ENCODE data around the gene ZNF10.

Gene ZNF10

GRCh38 chr12:133130038-133130807, at the start of gene ZNF10, which contains the start of gene ZNF891:
TSS of gene ZNF10 (plus strand) at chr12:133130627. CDS start at chr12:133144493, 13,866 bp downstream.
TSS of gene ZNF891 (minus strand) at chr12:133130274. CDS start at chr12:133121918, 8,356 bp downstream.
- DNase-seq (ENCODE audit: low spot score): peak; percentile 97

DNA sequence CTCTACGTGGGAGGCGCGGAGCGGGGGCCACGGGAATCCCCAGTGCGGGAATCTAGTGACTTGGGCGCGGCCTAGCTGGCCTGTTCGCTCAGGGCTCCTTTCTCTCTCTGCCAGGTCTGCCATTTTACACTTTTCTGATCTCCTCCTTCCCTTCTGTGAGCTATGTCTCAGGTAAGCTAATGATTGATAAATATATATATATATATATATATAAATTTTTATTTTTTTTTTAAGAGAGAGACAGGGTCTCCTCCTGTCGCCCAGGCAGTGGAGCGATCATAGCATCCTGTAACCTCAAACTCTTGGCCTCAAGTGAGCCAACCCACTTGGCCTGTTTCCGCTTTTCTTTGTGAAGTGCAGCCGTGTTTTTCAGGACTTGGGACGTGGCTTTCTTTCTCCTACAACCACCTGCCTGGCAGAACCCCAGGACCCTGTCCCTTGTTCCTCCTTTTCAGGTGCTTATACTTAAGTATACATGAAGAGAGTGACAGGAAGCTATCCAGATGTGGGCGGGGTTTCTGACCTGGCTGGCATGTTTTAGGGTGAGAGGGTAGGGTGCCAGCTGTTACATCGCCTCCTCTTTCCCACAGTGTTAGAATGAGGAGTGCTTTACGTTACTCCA, 49.2 kb upstream of the ZNF10 start:
- DNase-seq (ENCODE audit: low spot score): no peak

DNA sequence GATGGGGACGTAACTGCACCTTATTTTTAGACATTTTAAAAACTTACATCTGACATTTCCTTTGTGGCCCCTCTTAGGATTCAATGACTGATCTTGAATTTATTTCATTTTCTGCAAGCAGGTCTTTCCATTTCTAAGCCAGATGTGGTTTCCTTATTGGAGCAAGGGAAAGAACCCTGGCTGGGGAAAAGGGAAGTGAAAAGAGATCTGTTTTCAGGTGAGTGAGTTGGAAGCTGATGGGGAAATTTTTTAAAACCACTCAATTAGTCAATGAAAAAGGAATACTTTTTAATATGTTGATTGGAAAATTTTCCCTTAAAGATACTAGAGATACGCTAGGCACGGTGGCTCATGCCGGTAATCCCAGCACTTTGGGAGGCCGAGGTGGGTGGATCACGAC, 47.1 kb upstream of the ZNF10 start:
- no peak for DNase-seq (ENCODE audit: low spot score)

- DNase-seq (ENCODE audit: low spot score): no peak
These were observed 24.8 kb upstream of the ZNF10 start for GRCh38 chr12:133105620-133106019.

GRCh38 chr12:133106253-133106652, 24.2 kb upstream of the ZNF10 start:
- DNase-seq (ENCODE audit: low spot score): no peak

GRCh38 chr12:133107121-133107520, 23.3 kb upstream of the ZNF10 start:
- no peak for DNase-seq (ENCODE audit: low spot score)

GRCh38 chr12:133108150-133108549, 22.3 kb upstream of the ZNF10 start:
- DNase-seq (ENCODE audit: low spot score): no peak

DNA sequence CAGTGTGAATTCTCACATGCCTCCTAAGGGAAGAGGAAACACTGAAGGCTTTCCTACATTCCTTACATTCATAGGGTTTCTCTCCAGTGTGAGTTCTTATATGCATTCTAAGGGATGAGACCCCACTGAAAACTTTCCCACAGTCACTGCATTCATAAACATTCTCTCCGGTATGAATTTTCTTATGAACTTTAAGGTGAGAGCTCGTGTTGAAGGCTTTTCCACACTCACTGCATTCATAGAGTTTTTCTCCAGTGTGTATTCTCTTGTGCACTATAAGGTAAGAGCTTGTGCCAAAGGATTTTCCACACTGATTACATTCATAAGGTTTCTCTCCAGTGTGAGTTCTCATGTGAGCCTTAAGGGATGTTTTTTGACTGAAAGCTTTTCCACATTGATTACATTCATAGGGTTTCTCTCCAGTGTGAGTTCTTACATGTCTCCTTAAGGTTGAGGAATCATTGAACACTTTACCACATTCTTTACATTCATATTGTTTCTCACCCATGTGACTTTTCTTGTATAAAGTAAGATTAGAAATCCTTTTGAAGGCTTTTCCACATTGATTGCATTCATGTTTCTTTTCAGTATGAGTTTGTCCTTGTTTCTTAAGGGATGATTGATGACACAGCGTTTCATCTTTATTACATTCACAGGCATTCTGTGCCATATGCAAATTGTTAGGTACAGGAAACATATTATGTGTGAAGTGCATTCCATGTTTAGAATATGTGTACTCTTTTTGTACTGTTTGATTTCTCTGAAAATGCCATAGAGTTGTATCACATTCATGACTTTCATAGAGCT, 9.8 kb upstream of the ZNF10 start:
- DNase-seq (ENCODE audit: low spot score): no peak

- no peak for DNase-seq (ENCODE audit: low spot score)
These were observed 5.8 kb upstream of the ZNF10 start for GRCh38 chr12:133124674-133125073.

DNA sequence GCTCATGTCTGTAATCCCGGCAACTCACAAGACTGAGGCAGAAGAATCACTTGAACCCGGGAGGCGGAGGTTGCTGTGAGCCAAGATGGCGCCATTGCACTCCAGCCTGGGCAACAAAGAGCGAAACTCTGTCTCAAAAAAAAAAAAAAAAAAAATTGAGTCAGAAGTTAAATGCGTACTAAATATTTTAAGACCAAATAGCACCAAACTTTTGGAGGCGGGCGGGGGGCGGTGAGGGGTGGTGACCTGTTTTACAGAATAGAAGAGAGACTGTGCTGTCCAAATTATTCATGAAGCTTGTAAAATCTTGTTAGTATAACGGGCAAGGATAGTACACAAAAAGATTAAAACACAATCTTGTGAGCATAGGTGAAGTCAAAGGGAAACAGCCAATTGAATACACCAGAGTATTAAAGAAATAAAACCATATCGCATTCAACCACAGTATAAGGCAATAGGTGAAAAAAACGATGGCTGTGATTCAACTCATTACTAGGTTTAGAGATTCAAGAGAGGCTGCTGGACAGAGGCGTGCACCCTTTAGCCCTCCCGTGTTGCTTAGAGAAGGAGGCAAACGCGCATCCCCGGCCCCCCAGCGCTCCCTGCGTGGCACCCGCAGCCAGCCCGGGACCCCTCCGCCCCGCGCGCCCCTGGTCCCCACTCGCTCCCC, 924 bp upstream of the ZNF10 start:
- DNase-seq (ENCODE audit: low spot score): no peak

DNA sequence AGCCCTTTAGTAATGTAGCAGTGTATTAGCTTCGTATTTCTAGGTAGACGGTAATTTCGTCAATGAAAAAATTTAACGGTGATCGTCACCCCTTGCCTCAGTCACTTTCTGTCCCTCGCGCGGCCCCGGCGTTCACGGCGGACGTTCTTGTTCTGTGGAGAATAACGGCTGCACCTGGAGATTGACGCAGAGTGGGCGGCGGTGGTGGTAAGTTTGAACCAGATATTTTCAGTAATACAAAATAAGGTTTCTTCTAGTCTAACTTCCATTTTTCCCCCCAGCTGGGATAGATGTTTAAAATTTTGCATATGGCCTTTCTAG, 341 bp downstream of the ZNF10 start:
- DNase-seq (ENCODE audit: low spot score): no peak

GRCh38 chr12:133135747-133136146, 5.3 kb downstream of the ZNF10 start:
- DNase-seq (ENCODE audit: low spot score): no peak

- DNase-seq (ENCODE audit: low spot score): no peak
These were observed 15.6 kb downstream of the ZNF10 start for GRCh38 chr12:133145981-133146380.

DNA sequence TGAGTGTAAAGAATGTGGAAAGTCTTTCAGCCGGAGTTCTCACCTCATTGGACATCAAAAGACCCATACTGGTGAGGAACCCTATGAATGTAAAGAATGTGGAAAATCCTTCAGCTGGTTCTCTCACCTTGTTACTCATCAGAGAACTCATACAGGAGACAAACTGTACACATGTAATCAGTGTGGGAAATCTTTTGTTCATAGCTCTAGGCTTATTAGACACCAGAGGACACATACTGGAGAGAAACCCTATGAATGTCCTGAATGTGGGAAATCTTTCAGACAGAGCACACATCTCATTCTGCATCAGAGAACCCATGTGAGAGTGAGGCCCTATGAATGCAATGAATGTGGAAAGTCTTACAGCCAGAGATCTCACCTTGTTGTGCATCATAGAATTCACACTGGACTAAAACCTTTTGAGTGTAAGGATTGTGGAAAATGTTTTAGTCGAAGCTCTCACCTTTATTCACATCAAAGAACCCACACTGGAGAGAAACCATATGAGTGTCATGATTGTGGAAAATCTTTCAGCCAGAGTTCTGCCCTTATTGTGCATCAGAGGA, 25.8 kb downstream of the ZNF10 start:
- DNase-seq (ENCODE audit: low spot score): no peak

GRCh38 chr12:133165776-133166175, 35.3 kb downstream of the ZNF10 start:
- no peak for DNase-seq (ENCODE audit: low spot score)

DNA sequence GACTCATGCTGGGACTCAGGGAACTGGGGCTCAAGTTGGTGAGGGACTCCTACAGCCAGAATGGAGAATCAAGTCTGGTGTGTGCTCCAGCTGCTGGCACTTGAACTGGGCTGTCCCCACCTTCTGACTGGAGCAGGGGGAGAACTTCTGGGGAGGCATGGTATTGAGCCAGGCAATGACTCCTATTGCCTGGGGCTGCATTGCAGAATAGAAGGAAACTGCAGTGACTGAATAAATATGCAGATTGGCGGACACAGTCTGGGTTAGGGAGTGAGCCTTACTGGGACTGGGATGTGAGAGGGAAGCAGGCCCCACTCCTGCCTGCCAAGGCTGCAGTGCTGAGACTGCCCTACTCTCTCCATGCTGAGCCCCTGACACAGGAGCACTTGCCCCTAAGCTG, 42.1 kb downstream of the ZNF10 start:
- DNase-seq (ENCODE audit: low spot score): no peak

GRCh38 chr12:133174901-133175300, 44.5 kb downstream of the ZNF10 start:
- no peak for DNase-seq (ENCODE audit: low spot score)

DNA sequence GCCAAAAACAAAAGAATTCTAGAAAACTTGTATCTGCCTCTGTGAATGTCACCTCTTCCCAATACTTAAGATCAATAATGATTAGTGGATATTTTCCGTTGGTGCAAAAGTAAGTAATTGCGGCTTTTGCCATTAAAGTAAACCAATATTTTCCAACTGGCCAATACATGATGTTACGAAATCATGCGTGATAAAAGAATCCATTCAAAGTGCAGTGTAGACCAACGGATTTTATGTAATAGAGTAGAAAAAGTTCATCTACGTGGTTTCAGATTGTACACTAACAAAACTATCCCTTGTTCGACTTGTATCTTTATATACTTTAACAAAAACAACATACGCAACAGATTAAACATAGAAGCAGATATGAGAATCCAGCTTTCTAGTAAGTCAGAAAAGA, 50.2 kb downstream of the ZNF10 start:
- DNase-seq (ENCODE audit: low spot score): no peak

DNA sequence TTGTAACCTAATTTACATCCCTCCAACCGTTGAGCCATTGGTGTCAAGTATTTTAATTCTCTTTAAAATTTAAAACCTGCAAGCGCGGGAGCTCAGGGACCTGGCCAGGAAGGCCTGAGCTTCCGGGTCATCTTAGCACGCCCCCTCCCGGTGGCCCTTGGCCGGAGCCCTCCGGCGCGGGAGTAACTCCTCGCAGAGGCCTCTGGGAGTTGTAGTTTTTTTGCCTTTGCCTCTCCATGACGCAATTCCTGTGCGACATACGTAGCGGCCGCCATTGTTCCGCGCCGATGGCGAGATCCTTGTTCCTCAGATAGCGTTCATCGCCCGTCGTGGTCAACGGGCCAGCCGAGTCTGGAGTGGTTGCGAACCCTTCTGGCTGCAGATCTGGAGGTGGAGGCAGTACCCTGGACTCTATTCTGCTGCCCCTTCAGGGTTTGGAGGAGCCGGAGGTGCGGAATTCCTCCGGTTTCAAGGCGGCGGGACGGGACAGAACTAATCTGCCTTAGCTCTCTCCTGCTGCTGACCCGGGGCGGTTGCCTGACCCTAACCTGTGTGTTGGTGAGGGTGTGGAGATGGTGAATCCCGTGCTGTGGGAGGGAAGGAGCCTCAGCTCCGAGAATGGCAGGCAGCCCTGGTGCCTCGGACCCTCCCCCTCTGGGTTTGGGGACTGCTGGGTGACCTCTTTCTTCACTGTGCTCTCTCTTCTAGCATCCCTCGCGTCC, 51.0 kb downstream of the ZNF10 start, which contains the start of gene ZNF268:
Gene ZNF268, plus strand, starts transcription at position 258 of the 722 bp plus-strand sequence. CDS start 503 bp downstream, outside the sequence.
- DNase-seq (ENCODE audit: low spot score): peak; percentile 85

DNA sequence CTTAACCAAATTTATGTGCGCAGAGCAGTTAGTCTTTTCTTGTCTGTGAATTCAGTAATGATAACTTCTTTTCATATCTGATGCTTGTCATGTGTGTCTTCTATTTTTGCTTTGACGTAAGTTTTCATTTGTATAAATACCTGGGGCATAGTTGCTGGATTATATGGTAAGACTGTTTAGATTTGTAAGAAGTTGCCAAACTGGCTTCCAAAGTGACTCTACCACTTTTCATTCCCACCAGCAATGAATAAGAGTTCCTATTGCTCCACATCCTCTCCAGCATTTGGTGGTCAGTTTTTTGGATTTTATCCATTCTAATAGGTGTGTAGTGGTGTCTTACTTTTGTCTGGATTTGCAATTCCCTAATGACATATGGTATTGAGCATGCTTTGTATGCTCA, 59.7 kb downstream of the ZNF10 start:
- no peak for DNase-seq (ENCODE audit: low spot score)

GRCh38 chr12:133192847-133193246, 62.4 kb downstream of the ZNF10 start:
- DNase-seq (ENCODE audit: low spot score): no peak
